Nephron (organoid): ENCODE measurements around the gene GHR.

ENCODE experiments used
- H3K27ac Mint-ChIP-seq, 3 experiments: 2 replicates each; pipeline ENCODE4 v1.8.0; 2020; ENCODE audit warnings: mixed read lengths in 3 of 3, mild to moderate bottlenecking in 2 of 3, moderate library complexity in 1 of 3
- H3K27me3 Mint-ChIP-seq: 2 replicates; pipeline ENCODE4 v1.8.0; 2021; ENCODE audit warnings: low read depth, mild to moderate bottlenecking, moderate library complexity, mixed read lengths
- H3K36me3 Mint-ChIP-seq: 2 replicates; pipeline ENCODE4 v1.8.0; 2020; ENCODE audit warnings: low read depth, mixed read lengths
- H3K4me1 Mint-ChIP-seq: 2 replicates; pipeline ENCODE4 v1.8.0; 2020; ENCODE audit warnings: mixed read lengths
- H3K4me3 Mint-ChIP-seq, 3 experiments: 2 replicates each; pipeline ENCODE4 v1.8.0; 2020; ENCODE audit warnings: mild to moderate bottlenecking in 3 of 3, mixed read lengths in 3 of 3, moderate library complexity in 2 of 3
- H3K9me3 Mint-ChIP-seq: 2 replicates; pipeline ENCODE4 v1.8.0; 2020; ENCODE audit warnings: mixed read lengths
- CTCF ChIP-seq, 3 experiments: fragments of 200-600 bp; sonication (generic); IDR thresholded peaks; one replicate each; pipeline ENCODE4 v1.5.0; 2021; ENCODE audit warnings: antibody characterized with exemption in 3 of 3; ENCODE audit not compliant: unreplicated experiment in 3 of 3

Gene GHR

GRCh38 chr5:42599106-42599505, 175.9 kb downstream of the GHR start:
- Mint-ChIP-seq H3K36me3 (no peaks in the 10 kb centered on the region), H3K27ac (no peak overlapping the region), H3K4me3 (no peak overlapping the region), H3K9me3 (no peaks in the 10 kb centered on the region), H3K27me3 (no peaks in the 10 kb centered on the region), H3K4me1 (peaks cover 22% of the 10 kb centered on the region)
- no peak for TF ChIP-seq CTCF (IDR thresholded peaks at IDR 0.05; ENCODE audit: unreplicated experiment in 3 of 3)

GRCh38 chr5:42600441-42600840, 177.2 kb downstream of the GHR start:
- H3K4me3 Mint-ChIP-seq: no peak overlapping the region
- TF ChIP-seq CTCF (IDR thresholded peaks at IDR 0.05; ENCODE audit: unreplicated experiment in 3 of 3): no peak

GRCh38 chr5:42604171-42604711, 181.0 kb downstream of the GHR start:
- Mint-ChIP-seq H3K27ac (no peak overlapping the region), H3K4me3 (no peak overlapping the region), H3K9me3 (no peaks in the 10 kb centered on the region), H3K27me3 (no peaks in the 10 kb centered on the region), H3K36me3 (no peaks in the 10 kb centered on the region), H3K4me1 (peaks cover 16% of the 10 kb centered on the region)
- TF ChIP-seq CTCF (IDR thresholded peaks at IDR 0.05; ENCODE audit: unreplicated experiment in 3 of 3): no peak

More at GRCh38 chr5:42600441-42600840, 177.2 kb downstream of the GHR start:
- Mint-ChIP-seq H3K9me3 (no peaks in the 10 kb centered on the region), H3K27ac (no peak overlapping the region), H3K36me3 (no peaks in the 10 kb centered on the region), H3K27me3 (no peaks in the 10 kb centered on the region), H3K4me1 (peaks cover 28% of the 10 kb centered on the region)

- H3K4me1 Mint-ChIP-seq: peaks cover 16% of the 10 kb centered on the region
- H3K9me3 Mint-ChIP-seq: no peaks in the 10 kb centered on the region
- no peaks in the 10 kb centered on the region for H3K36me3 Mint-ChIP-seq
Measured at GRCh38 chr5:42605490-42605889, 182.3 kb downstream of the GHR start.

GRCh38 chr5:42606464-42606869, 183.2 kb downstream of the GHR start:
- H3K36me3 Mint-ChIP-seq: no peaks in the 10 kb centered on the region

More at GRCh38 chr5:42605490-42605889, 182.3 kb downstream of the GHR start:
- Mint-ChIP-seq H3K27me3 (no peaks in the 10 kb centered on the region), H3K27ac (peak overlapping the region in 1 of 3 experiments; percentile 40), H3K4me3 (no peak overlapping the region)
- no peak for TF ChIP-seq CTCF (IDR thresholded peaks at IDR 0.05; ENCODE audit: unreplicated experiment in 3 of 3)

More at GRCh38 chr5:42606464-42606869, 183.2 kb downstream of the GHR start:
- Mint-ChIP-seq H3K4me1 (peaks cover 16% of the 10 kb centered on the region), H3K9me3 (no peaks in the 10 kb centered on the region), H3K27ac (no peak overlapping the region), H3K27me3 (no peaks in the 10 kb centered on the region), H3K4me3 (no peak overlapping the region)
- TF ChIP-seq CTCF (IDR thresholded peaks at IDR 0.05; ENCODE audit: unreplicated experiment in 3 of 3): no peak
